Transverse colon (tissue), 4 donors: ENCODE results near the gene ALOX5AP. TPM values are rescaled to one million over a fixed set of nuclear protein-coding genes. Genes with fewer than 3 reads are reported as not detected.

Experiments
- DNase-seq: peaks from one replicate; pipeline ENCODE4 v3.0.0-alpha.2; 2019
- H3K27ac ChIP-seq, 4 donors: fragments of 200-600 bp; sonication (generic); 2 replicates each; pipeline ENCODE4 v1.5.1; 2016 to 2018; ENCODE audit warnings: inconsistent platforms in 4 of 4
- H3K27me3 ChIP-seq: fragments of 200-600 bp; sonication (generic); 2 replicates; pipeline ENCODE4 v1.5.1; 2017; ENCODE audit warnings: inconsistent platforms
- H3K36me3 ChIP-seq, 4 donors: fragments of 200-600 bp; sonication (generic); 2 replicates each; pipeline ENCODE4 v1.5.1; 2017 to 2019; ENCODE audit warnings: inconsistent platforms in 4 of 4
- H3K4me1 ChIP-seq, 4 donors: fragments of 200-600 bp; sonication (generic); 2 replicates each; pipeline ENCODE4 v1.5.1; 2017 to 2020; ENCODE audit warnings: inconsistent platforms in 4 of 4
- H3K4me3 ChIP-seq, 4 donors: fragments of 200-600 bp; sonication (generic); 1 replicate in 1 of 4; 2 replicates in 3 of 4; pipeline versions ENCODE4 v1.5.1 to v1.6.1; 2017 to 2019; ENCODE audit warnings: inconsistent platforms in 4 of 4
- H3K9me3 ChIP-seq, 2 donors: fragments of 200-600 bp; sonication (generic); 2 replicates each; pipeline ENCODE4 v1.5.1; 2017 to 2019; ENCODE audit warnings: inconsistent platforms in 2 of 2
- EP300 ChIP-seq: sonication (generic); formaldehyde crosslinking; IDR thresholded peaks from one replicate; pipeline ENCODE4 v1.6.1; 2017; ENCODE audit warnings: antibody characterized with exemption, low read depth
- POLR2A ChIP-seq: fragments of 450-650 bp; IDR thresholded peaks from one replicate; pipeline ENCODE4 v1.6.1; 2016; ENCODE audit warnings: antibody characterized with exemption, mild to moderate bottlenecking, moderate library complexity
- POLR2AphosphoS5 ChIP-seq, 3 donors: sonication (generic); formaldehyde crosslinking; IDR thresholded peaks; one replicate each; pipeline ENCODE4 v1.6.1; 2016; ENCODE audit warnings: antibody characterized with exemption in 3 of 3
- WGBS, 2 donors: methylation state at CpG; one replicate each; pipeline ENCODE4 v1.1.5; 2018; ENCODE audit warnings: low coverage in 1 of 2; 5-methylcytosine and 5-hydroxymethylcytosine counted together
- in situ Hi-C, 4 donors: fragments of 200-750 bp; cut with MboI; loops; one replicate each; pipeline versions ENCODE4 v1.15.0 to v1.15.1; 2017; ENCODE audit warnings: low sequenced_read_pairs in 3 of 4, low pct_ligation_motif_present in 1 of 4, low pct_unique_long_range_greater_than_20kb in 1 of 4
- intact Hi-C: fragments of 100-400 bp; cut with DNase I; formaldehyde crosslinking; loops from one replicate; pipeline ENCODE4 v1.15.1; 2023; ENCODE audit warnings: low total_unique reads
- total RNA-seq, 4 donors: library from RNA; depleted of rRNA; stranded (reverse); fragments of >200 nt; gene quantifications; one replicate each; pipeline ENCODE4 v1.1.0, GENCODE V29; 2016
- TF ChIP-seq, protein P1 (sequence below), 5 experiments: fragments of 200-600 bp in 3 of 5; fragments of 450-650 bp in 2 of 5; sonication (generic) in 3 of 5; IDR thresholded peaks; 1 replicate in 2 of 5; 2 replicates in 3 of 5; pipeline ENCODE4 v1.5.1; 2016 to 2017; ENCODE audit warnings: antibody characterized with exemption in 5 of 5, inconsistent platforms in 3 of 5, mild to moderate bottlenecking in 2 of 5, moderate library complexity in 1 of 5

Gene ALOX5AP
- total RNA-seq, 4 donors from 2014 or later = 1.2 to 18.7 (median 14.1) TPM

DNA sequence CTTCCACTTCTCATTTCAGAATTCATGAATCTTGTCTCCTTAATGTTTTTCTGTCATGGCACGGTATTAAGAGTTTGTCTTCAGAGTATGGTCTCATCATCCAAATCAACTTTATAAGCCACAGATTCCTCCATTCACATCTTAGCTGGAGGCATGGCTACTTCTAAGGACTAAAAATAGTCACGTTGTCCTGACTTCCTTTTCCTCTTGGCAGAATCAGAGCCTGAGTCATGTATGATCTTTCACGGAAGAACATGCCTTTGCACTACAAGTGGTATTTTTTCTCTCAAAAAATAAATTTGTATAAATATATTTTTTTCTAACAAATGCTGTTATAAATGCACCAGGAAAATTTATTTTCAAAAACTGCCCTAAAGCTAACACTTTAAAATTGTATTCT lies 71.4 kb downstream of the ALOX5AP start:
- H3K36me3 ChIP-seq = no peaks in the 10 kb centered on the region
- H3K4me3 ChIP-seq = no peak overlapping the region
- 0 to 37% methylated on average over 2 to 3 of the region's 3 CpGs for WGBS, 2 donors
- H3K27ac ChIP-seq = no peak overlapping the region
- TF ChIP-seq EP300 (no peak), POLR2A (no peak), POLR2AphosphoS5 (IDR thresholded peaks at IDR 0.05) (no peak)
- TF ChIP-seq, protein P1, sequence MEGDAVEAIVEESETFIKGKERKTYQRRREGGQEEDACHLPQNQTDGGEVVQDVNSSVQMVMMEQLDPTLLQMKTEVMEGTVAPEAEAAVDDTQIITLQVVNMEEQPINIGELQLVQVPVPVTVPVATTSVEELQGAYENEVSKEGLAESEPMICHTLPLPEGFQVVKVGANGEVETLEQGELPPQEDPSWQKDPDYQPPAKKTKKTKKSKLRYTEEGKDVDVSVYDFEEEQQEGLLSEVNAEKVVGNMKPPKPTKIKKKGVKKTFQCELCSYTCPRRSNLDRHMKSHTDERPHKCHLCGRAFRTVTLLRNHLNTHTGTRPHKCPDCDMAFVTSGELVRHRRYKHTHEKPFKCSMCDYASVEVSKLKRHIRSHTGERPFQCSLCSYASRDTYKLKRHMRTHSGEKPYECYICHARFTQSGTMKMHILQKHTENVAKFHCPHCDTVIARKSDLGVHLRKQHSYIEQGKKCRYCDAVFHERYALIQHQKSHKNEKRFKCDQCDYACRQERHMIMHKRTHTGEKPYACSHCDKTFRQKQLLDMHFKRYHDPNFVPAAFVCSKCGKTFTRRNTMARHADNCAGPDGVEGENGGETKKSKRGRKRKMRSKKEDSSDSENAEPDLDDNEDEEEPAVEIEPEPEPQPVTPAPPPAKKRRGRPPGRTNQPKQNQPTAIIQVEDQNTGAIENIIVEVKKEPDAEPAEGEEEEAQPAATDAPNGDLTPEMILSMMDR (IDR thresholded peaks at IDR 0.05) = no peak
- peaks cover 0 to 17% (median 12%) of the 10 kb centered on the region in 4 donors for H3K4me1 ChIP-seq
- no peak for DNase-seq
- H3K9me3 ChIP-seq = no peaks in the 10 kb centered on the region
- no peaks in the 10 kb centered on the region for H3K27me3 ChIP-seq
- intact Hi-C loops = no loop called here
- in situ Hi-C loops = loop anchor here in 3 of 4 donors (25.0 kb wide), 1 partner anchor 669 kb away; no protein-coding TSS in a partner anchor

DNA sequence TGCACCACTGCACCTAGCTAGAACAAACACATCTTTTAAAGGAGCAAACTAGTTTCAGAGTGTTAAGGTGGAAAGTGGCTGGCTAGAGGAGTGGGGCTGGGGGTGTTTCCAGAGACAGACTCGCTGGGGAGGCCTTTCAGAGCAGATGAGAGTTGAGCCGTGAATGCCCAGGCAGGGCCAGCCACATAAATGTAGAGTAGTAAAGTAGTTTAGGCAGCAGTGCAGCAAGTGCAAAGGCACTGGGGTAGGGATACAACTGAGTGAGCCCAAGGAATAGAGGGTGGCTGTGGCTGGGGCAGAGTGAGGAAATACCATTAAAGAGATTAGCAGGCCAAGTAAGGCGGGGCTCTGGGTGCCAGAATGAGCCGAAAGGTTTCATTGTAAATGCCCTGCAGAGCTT lies 72.0 kb downstream of the ALOX5AP start:
- in situ Hi-C loops = loop anchor here in 3 of 4 donors (25.0 kb wide), 1 partner anchor 670 kb away; no protein-coding TSS in a partner anchor
- no peaks in the 10 kb centered on the region for H3K36me3 ChIP-seq
- H3K4me1 ChIP-seq = peaks cover 0 to 17% (median 12%) of the 10 kb centered on the region in 4 donors
- DNase-seq = no peak
- no peak overlapping the region for H3K4me3 ChIP-seq
- no peaks in the 10 kb centered on the region for H3K9me3 ChIP-seq
- 76 to 90% methylated on average over 4 of the region's 4 CpGs for WGBS, 2 donors
- H3K27ac ChIP-seq = no peak overlapping the region
- H3K27me3 ChIP-seq = no peaks in the 10 kb centered on the region
- TF ChIP-seq POLR2A = no peak
- no peak for TF ChIP-seq EP300
- TF ChIP-seq, protein P1 (IDR thresholded peaks at IDR 0.05) = no peak
- TF ChIP-seq POLR2AphosphoS5 (IDR thresholded peaks at IDR 0.05) = no peak
- intact Hi-C loops = no loop called here

DNA sequence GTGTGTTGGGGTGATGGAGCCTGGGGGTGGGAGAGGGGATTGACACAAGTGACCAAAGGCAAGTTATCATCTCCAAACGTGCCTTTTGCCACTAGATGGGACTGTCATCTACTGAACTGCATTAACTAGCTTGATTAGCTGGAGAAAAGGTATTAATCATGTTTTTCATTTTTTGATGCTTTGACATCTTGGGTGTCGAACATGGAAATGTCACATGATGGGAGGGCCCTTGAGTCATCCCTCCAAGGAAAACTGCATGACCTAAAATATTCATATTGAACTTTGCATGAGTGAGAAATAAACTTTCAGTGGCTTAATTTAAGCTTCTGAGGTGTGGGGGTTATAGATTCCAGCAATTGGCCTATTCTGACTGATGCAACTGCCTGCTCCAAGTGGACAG lies 73.3 kb downstream of the ALOX5AP start:
- TF ChIP-seq POLR2AphosphoS5 (IDR thresholded peaks at IDR 0.05) = no peak
- no peak for TF ChIP-seq POLR2A
- TF ChIP-seq, protein P1 (IDR thresholded peaks at IDR 0.05) = no peak
- TF ChIP-seq EP300 = no peak
- Histone ChIP-seq H3K4me1 (peaks cover 0 to 6% (median 2%) of the 10 kb centered on the region in 4 donors), H3K27ac (no peak overlapping the region), H3K36me3 (no peaks in the 10 kb centered on the region), H3K4me3 (no peak overlapping the region), H3K9me3 (no peaks in the 10 kb centered on the region), H3K27me3 (no peaks in the 10 kb centered on the region)
- 66 to 88% methylated on average over 1 to 2 of the region's 2 CpGs for WGBS, 2 donors
- in situ Hi-C loops = loop anchor here in 3 of 4 donors (25.0 kb wide), 1 partner anchor 671 kb away; no protein-coding TSS in a partner anchor
- intact Hi-C loops = no loop called here
- DNase-seq = no peak

DNA sequence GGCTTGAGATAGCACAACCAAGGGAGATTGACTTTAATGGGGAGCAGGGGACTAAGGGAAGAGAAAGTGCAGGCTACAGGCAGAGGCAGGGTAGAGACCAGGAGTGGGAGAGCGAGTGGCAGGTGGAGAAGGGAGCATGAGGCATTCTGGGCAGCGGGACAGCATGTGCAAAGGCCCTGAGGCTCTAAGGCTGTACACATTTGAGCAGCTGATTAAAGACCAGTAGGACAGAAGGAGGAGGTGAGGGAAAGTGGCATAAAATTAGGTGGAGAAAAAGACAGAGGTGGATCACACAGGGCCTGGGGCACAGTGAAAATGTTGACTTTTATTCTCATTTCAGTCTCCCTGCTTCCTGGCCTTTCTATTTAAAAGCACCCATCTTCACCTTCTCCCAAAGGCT lies 74.4 kb downstream of the ALOX5AP start:
- Histone ChIP-seq H3K9me3 (no peaks in the 10 kb centered on the region), H3K4me3 (no peak overlapping the region), H3K36me3 (no peaks in the 10 kb centered on the region), H3K4me1 (peaks cover 0 to 5% (median 1%) of the 10 kb centered on the region in 4 donors), H3K27me3 (no peaks in the 10 kb centered on the region), H3K27ac (no peak overlapping the region)
- TF ChIP-seq POLR2AphosphoS5 (IDR thresholded peaks at IDR 0.05) = no peak
- no peak for TF ChIP-seq POLR2A
- no peak for TF ChIP-seq EP300
- TF ChIP-seq, protein P1 (IDR thresholded peaks at IDR 0.05) = no peak
- intact Hi-C loops (no loop called here), in situ Hi-C loops (loop anchor here in 3 of 4 donors (25.0 kb wide), 1 partner anchor 672 kb away; no protein-coding TSS in a partner anchor)
- WGBS, 2 donors = 100% methylated on average over 2 of the region's 2 CpGs; no CpG with 5 or more reads in 1 of the 2 donors
- no peak for DNase-seq
